K562 (cell line): ENCODE data around the gene CD248. TPM values are rescaled to one million over a fixed set of nuclear protein-coding genes. Genes with fewer than 3 reads are reported as not detected.

ENCODE experiments used
- ARID2 ChIP-seq: fragments of 450-650 bp; IDR thresholded peaks from 2 replicates; pipeline ENCODE4 v1.6.1; 2017; ENCODE audit warnings: antibody characterized with exemption, mild to moderate bottlenecking
- CHD1 ChIP-seq: fragments of 200-600 bp; sonication (generic); IDR thresholded peaks from one replicate; pipeline ENCODE4 v1.6.1; 2012; ENCODE audit warnings: mild to moderate bottlenecking, moderate library complexity, low read length, inconsistent platforms
- CHD2 ChIP-seq: IDR thresholded peaks from 2 replicates; pipeline ENCODE4 v1.6.1; 2011; ENCODE audit warnings: low read depth, low read length
- CREM ChIP-seq: IDR thresholded peaks from 2 replicates; pipeline ENCODE4 v1.6.1; 2014; ENCODE audit warnings: antibody characterized with exemption, low read depth
- E2F5 ChIP-seq: sonication (generic); formaldehyde crosslinking; IDR thresholded peaks from 2 replicates; pipeline ENCODE4 v1.8.0; 2022; ENCODE audit warnings: mild to moderate bottlenecking, missing genetic modification reagents
- GATA2 ChIP-seq: sonication (generic); formaldehyde crosslinking; IDR thresholded peaks from 2 replicates; pipeline ENCODE4 v1.4.0; 2020; ENCODE audit warnings: mild to moderate bottlenecking, missing genetic modification reagents
- GTF2A2 ChIP-seq: IDR thresholded peaks from 2 replicates; pipeline ENCODE4 v1.6.1; 2016; ENCODE audit warnings: mild to moderate bottlenecking, missing genetic modification characterization, missing compliant biosample characterization
- HNRNPLL ChIP-seq: fragments of 200-400 bp; formaldehyde crosslinking; IDR thresholded peaks from 2 replicates; pipeline ENCODE4 v1.6.1; 2017; ENCODE audit warnings: low read length, low read depth, mild to moderate bottlenecking; ENCODE audit not compliant: poor library complexity, severe bottlenecking
- JUND ChIP-seq, 2 experiments: IDR thresholded peaks; 2 replicates in 1 of 2; 3 replicates in 1 of 2; pipeline ENCODE4 v1.6.1; 2011; ENCODE audit warnings: borderline replicate concordance in 2 of 2, low read depth in 2 of 2, low read length in 2 of 2, improper control_type of control experiment in 1 of 2, missing biosample characterization in 1 of 2, missing genetic modification characterization in 1 of 2, missing genetic modification reagents in 1 of 2
- MAZ ChIP-seq, 2 experiments: fragments of 450-650 bp in 1 of 2; sonication (generic) in 1 of 2; formaldehyde crosslinking; IDR thresholded peaks in 1 of 2; conservative IDR thresholded peaks in 1 of 2; 2 replicates each; pipeline versions ENCODE4 v1.4.0 to v1.5.0; 2020; ENCODE audit warnings: mild to moderate bottlenecking in 1 of 2, missing genetic modification reagents in 1 of 2
- MCM3 ChIP-seq: fragments of 450-650 bp; IDR thresholded peaks from 2 replicates; pipeline ENCODE4 v1.6.1; 2016
- MXI1 ChIP-seq: IDR thresholded peaks from 2 replicates; pipeline ENCODE4 v1.6.1; 2011; ENCODE audit warnings: low read depth, mild to moderate bottlenecking, improper control_type of control experiment, low read length
- PHF21A ChIP-seq: fragments of 450-650 bp; IDR thresholded peaks from 2 replicates; pipeline ENCODE4 v1.6.1; 2017; ENCODE audit warnings: low read depth, borderline replicate concordance
- POLR2AphosphoS5 ChIP-seq: IDR thresholded peaks from 2 replicates; pipeline ENCODE4 v1.6.1; 2011; ENCODE audit warnings: mild to moderate bottlenecking, low read depth, low read length, moderate library complexity; ENCODE audit not compliant: control insufficient read depth, insufficient read depth
- RCOR1 ChIP-seq, 2 experiments: IDR thresholded peaks; 2 replicates each; pipeline ENCODE4 v1.6.1; 2012; ENCODE audit warnings: low read depth in 2 of 2, low read length in 2 of 2, borderline replicate concordance in 1 of 2, improper control_type of control experiment in 1 of 2
- TCF7 ChIP-seq: sonication (generic); IDR thresholded peaks from 2 replicates; pipeline ENCODE4 v1.6.1; 2016; ENCODE audit warnings: antibody characterized with exemption, borderline replicate concordance
- THRA ChIP-seq: fragments of 450-650 bp; IDR thresholded peaks from 2 replicates; pipeline ENCODE4 v1.6.1; 2017; ENCODE audit warnings: mild to moderate bottlenecking, moderate library complexity
- YY1 ChIP-seq, 3 experiments: IDR thresholded peaks; 2 replicates each; pipeline ENCODE4 v1.6.1; 2011; ENCODE audit warnings: low read length in 2 of 3, mild to moderate bottlenecking in 2 of 3, moderate library complexity in 2 of 3, borderline replicate concordance in 1 of 3, control low read depth in 1 of 3, low read depth in 1 of 3; ENCODE audit not compliant: insufficient read depth in 3 of 3, insufficient replicate concordance in 2 of 3, control insufficient read depth in 1 of 3, insufficient read length in 1 of 3; ENCODE audit errors: extremely low read depth in 1 of 3
- ZC3H11A ChIP-seq: IDR thresholded peaks from 2 replicates; pipeline ENCODE4 v1.6.1; 2012; ENCODE audit warnings: low read depth, low read length, improper control_type of control experiment
- ZNF24 ChIP-seq: fragments of 450-650 bp; IDR thresholded peaks from 2 replicates; pipeline ENCODE4 v1.6.1; 2016
- polyA plus RNA-seq, 8 experiments: library from polyadenylated mRNA; depleted of rRNA in 4 of 8; stranded (reverse) in 5 of 8; unstranded in 3 of 8; fragments of >200 nt; fragmentation: Nextera tagmentation in 2 of 8; fragmentation: Illumina TruSeq in 1 of 8; extraction: Ambion mirVana in 2 of 8; extraction: Trizol in 1 of 8; gene quantifications; 2 replicates each; pipeline versions ENCODE4 v1.2.1 to v1.2.3, GENCODE V29; 2011 to 2014; ENCODE audit warnings: inconsistent platforms in 1 of 8, missing spikeins in 1 of 8
- total RNA-seq, 7 experiments: library from RNA; depleted of rRNA in 6 of 7; stranded (reverse); fragments of >200 nt in 6 of 7; fragmentation: Illumina TruSeq in 2 of 7; extraction: Trizol in 2 of 7; gene quantifications; 2 replicates each; pipeline versions ENCODE4 v1.2.1 to v1.2.3, GENCODE V29; 2011 to 2021; ENCODE audit warnings: low replicate concordance in 1 of 7
- TF ChIP-seq, protein P1 (sequence below): fragments of 450-650 bp; IDR thresholded peaks from one replicate; pipeline ENCODE4 v1.6.1; 2018; ENCODE audit warnings: mild to moderate bottlenecking, moderate library complexity; ENCODE audit not compliant: partially characterized antibody
- TF ChIP-seq, protein P2 (sequence below): sonication (generic); formaldehyde crosslinking; IDR thresholded peaks from 2 replicates; pipeline ENCODE4 v1.8.0; 2022; ENCODE audit warnings: missing genetic modification reagents, mild to moderate bottlenecking, borderline replicate concordance

Gene CD248
- total and polyA plus RNA-seq, 9 of the 15 experiments (the other 6 are each of a cell fraction or from before 2014, with no cell fraction given): 0.09 TPM; not detected in 8

DNA sequence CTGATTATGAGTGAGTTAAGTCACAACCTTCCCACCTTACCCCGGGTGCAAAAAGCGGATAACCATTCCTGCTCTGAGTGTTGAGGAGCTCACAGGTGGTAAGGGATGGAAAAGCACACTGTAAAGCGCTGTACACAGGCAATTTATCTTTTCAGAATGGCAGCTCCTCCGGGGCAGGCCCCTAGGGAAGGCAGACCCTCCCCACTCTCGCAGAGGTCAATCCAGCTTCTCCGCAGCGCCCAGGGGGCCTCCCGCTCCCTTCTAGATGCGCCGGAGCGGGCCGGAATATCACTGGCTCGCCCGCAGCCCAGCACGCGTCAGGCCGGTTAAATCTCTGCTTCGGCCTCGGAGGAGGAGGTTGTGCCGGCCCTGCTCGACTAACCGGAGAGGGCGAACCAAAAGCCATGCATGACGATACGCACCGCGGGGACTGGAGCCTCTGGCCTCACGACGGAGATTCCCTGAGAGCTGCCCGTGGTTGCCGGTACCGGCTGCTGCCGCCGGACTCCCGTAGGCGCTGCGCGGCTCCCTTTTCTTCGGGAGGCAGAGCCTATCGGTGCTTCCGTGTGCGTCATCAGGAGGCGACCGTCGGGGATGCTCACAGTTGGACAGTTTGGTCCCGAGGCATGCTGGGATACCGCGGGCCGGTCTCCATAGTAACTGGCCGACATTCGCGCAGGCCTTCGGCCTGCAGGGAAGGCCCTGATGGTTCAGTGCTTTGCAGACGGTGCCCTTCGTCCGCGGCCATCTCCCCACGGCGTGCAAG is 27.9 kb upstream of the CD248 start, which contains the start of gene BRMS1 (continued):
- TF ChIP-seq PHF21A (peak; percentile 97), GATA2 (CRISPR knock-in tag) (0 out of 2 replicates have a peak, but pooled peaks have one; percentile 24), HNRNPLL (peak; percentile 77), POLR2AphosphoS5 (peak; percentile 56; the same call in 1 of the 2 replicates), E2F5 (0 out of 2 replicates have a peak, but pooled peaks have one; percentile 67), ARID2 (no peak), TCF7 (0 out of 2 replicates have a peak, but pooled peaks have one; percentile 41), CHD2 (peak; percentile 39; the same call in 1 of the 2 replicates), ZC3H11A (no peak), GTF2A2 (tag) (no peak), RCOR1 (IDR thresholded peaks at IDR 0.05; ENCODE audit: borderline replicate concordance in 1 of 2, low read depth in 2 of 2, low read length in 2 of 2) (peak in 1 of 2 experiments; percentile 84; a peak in 3 of 4 replicates), MXI1 (peak; percentile 78), MAZ (CRISPR knock-in tag; conservative IDR thresholded peaks at IDR 0.05 in 1 of 2, IDR thresholded peaks at IDR 0.05 in 1 of 2) (peak; percentile 73 to 79; a peak in 3 of 4 replicates), ZNF24 (no peak), CHD1 (no peak), CREM (peak; percentile 100), MCM3 (no peak), THRA (no peak), YY1 (IDR thresholded peaks at IDR 0.05; ENCODE audit: borderline replicate concordance in 1 of 3, control insufficient read depth in 1 of 3, extremely low read depth in 1 of 3, insufficient read depth in 3 of 3, insufficient read length in 1 of 3, insufficient replicate concordance in 2 of 3, low read depth in 1 of 3, low read length in 2 of 3) (peak in 2 of 3 experiments; percentile 75 to 85), JUND (IDR thresholded peaks at IDR 0.05; ENCODE audit: borderline replicate concordance, low read depth, low read length) (peak; percentile 78), JUND (tag; IDR thresholded peaks at IDR 0.05; ENCODE audit: borderline replicate concordance, low read depth, low read length) (peak; percentile 33; the same call in 1 of the 3 replicates)
- TF ChIP-seq, protein P1, sequence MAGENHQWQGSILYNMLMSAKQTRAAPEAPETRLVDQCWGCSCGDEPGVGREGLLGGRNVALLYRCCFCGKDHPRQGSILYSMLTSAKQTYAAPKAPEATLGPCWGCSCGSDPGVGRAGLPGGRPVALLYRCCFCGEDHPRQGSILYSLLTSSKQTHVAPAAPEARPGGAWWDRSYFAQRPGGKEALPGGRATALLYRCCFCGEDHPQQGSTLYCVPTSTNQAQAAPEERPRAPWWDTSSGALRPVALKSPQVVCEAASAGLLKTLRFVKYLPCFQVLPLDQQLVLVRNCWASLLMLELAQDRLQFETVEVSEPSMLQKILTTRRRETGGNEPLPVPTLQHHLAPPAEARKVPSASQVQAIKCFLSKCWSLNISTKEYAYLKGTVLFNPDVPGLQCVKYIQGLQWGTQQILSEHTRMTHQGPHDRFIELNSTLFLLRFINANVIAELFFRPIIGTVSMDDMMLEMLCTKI: no peak
- TF ChIP-seq, protein P2, sequence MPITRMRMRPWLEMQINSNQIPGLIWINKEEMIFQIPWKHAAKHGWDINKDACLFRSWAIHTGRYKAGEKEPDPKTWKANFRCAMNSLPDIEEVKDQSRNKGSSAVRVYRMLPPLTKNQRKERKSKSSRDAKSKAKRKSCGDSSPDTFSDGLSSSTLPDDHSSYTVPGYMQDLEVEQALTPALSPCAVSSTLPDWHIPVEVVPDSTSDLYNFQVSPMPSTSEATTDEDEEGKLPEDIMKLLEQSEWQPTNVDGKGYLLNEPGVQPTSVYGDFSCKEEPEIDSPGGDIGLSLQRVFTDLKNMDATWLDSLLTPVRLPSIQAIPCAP (CRISPR knock-in tag): no peak
